IPS-18c (cell line): ENCODE data around the gene TMEM179.

Experiments used
- H3K4me3 ChIP-seq: 2 replicates; pipeline ENCODE4 v1.7.0; 2013; ENCODE audit warnings: low read depth, mild to moderate bottlenecking, low read length, moderate library complexity; ENCODE audit not compliant: insufficient read depth
- H3K9me3 ChIP-seq: one replicate; pipeline ENCODE4 v1.6.1; 2013; ENCODE audit warnings: mild to moderate bottlenecking, low read length, moderate library complexity; ENCODE audit not compliant: control insufficient read depth, insufficient read depth

Gene TMEM179

GRCh38 chr14:104593241-104593701, 11.3 kb downstream of the TMEM179 start:
- H3K9me3 ChIP-seq = no peaks in the 10 kb centered on the region

GRCh38 chr14:104592785-104593184, 11.8 kb downstream of the TMEM179 start:
- no peaks in the 10 kb centered on the region for H3K9me3 ChIP-seq

More at GRCh38 chr14:104593241-104593701, 11.3 kb downstream of the TMEM179 start:
- no peak overlapping the region for H3K4me3 ChIP-seq

GRCh38 chr14:104592292-104592672, 12.3 kb downstream of the TMEM179 start:
- no peak overlapping the region for H3K4me3 ChIP-seq
- no peaks in the 10 kb centered on the region for H3K9me3 ChIP-seq

More at GRCh38 chr14:104592785-104593184, 11.8 kb downstream of the TMEM179 start:
- H3K4me3 ChIP-seq = no peak overlapping the region

- Histone ChIP-seq H3K4me3 (no peak overlapping the region), H3K9me3 (no peaks in the 10 kb centered on the region)
These were observed 12.9 kb downstream of the TMEM179 start for GRCh38 chr14:104591506-104592291.

GRCh38 chr14:104591031-104591430, 13.5 kb downstream of the TMEM179 start:
- no peak overlapping the region for H3K4me3 ChIP-seq
- no peaks in the 10 kb centered on the region for H3K9me3 ChIP-seq

GRCh38 chr14:104590240-104590965, 14.2 kb downstream of the TMEM179 start:
- Histone ChIP-seq H3K4me3 (no peak overlapping the region), H3K9me3 (no peaks in the 10 kb centered on the region)

GRCh38 chr14:104589338-104590195, 15.0 kb downstream of the TMEM179 start:
- Histone ChIP-seq H3K9me3 (no peaks in the 10 kb centered on the region), H3K4me3 (no peak overlapping the region)

- no peaks in the 10 kb centered on the region for H3K9me3 ChIP-seq
- no peak overlapping the region for H3K4me3 ChIP-seq
These were observed 16.3 kb downstream of the TMEM179 start for GRCh38 chr14:104588066-104588857.

GRCh38 chr14:104587641-104588040, 16.9 kb downstream of the TMEM179 start:
- no peaks in the 10 kb centered on the region for H3K9me3 ChIP-seq
- no peak overlapping the region for H3K4me3 ChIP-seq

GRCh38 chr14:104586832-104587620, 17.5 kb downstream of the TMEM179 start:
- H3K4me3 ChIP-seq = no peak overlapping the region

GRCh38 chr14:104585966-104586697, 18.4 kb downstream of the TMEM179 start:
- no peak overlapping the region for H3K4me3 ChIP-seq
- no peaks in the 10 kb centered on the region for H3K9me3 ChIP-seq

More at GRCh38 chr14:104586832-104587620, 17.5 kb downstream of the TMEM179 start:
- H3K9me3 ChIP-seq = no peaks in the 10 kb centered on the region

- Histone ChIP-seq H3K4me3 (no peak overlapping the region), H3K9me3 (no peaks in the 10 kb centered on the region)
These were observed 20.0 kb downstream of the TMEM179 start for GRCh38 chr14:104584557-104584956.

GRCh38 chr14:104583424-104584306, 20.9 kb downstream of the TMEM179 start:
- H3K4me3 ChIP-seq = no peak overlapping the region
- H3K9me3 ChIP-seq = no peaks in the 10 kb centered on the region

GRCh38 chr14:104582662-104583061, 21.9 kb downstream of the TMEM179 start:
- Histone ChIP-seq H3K9me3 (no peaks in the 10 kb centered on the region), H3K4me3 (no peak overlapping the region)

GRCh38 chr14:104582005-104582404, 22.6 kb downstream of the TMEM179 start:
- H3K9me3 ChIP-seq = no peaks in the 10 kb centered on the region
- H3K4me3 ChIP-seq = no peak overlapping the region
